Transverse colon (tissue), 4 donors: Measurements from ENCODE around the gene SMOC1.

ENCODE experiments used
- CTCF ChIP-seq, 5 experiments: fragments of 200-600 bp in 3 of 5; fragments of 450-650 bp in 2 of 5; sonication (generic) in 3 of 5; IDR thresholded peaks; 1 replicate in 2 of 5; 2 replicates in 3 of 5; pipeline ENCODE4 v1.5.1; 2016 to 2017; ENCODE audit warnings: antibody characterized with exemption in 5 of 5, inconsistent platforms in 3 of 5, mild to moderate bottlenecking in 2 of 5, moderate library complexity in 1 of 5
- POLR2AphosphoS5 ChIP-seq, 3 donors: sonication (generic); formaldehyde crosslinking; IDR thresholded peaks; one replicate each; pipeline ENCODE4 v1.6.1; 2016; ENCODE audit warnings: antibody characterized with exemption in 3 of 3

- TF ChIP-seq CTCF (IDR thresholded peaks at IDR 0.05) (no peak), POLR2AphosphoS5 (IDR thresholded peaks at IDR 0.05) (no peak)
These were observed at the start of gene SMOC1 for GRCh38 chr14:69879175-69880043.
